Memory B cell (primary cell): ENCODE results near the gene PFKFB2.

ENCODE experiments used
- ATAC-seq: fragments of 150-1000 bp; cut with Tn5 transposase; 2 replicates; pipeline ENCODE4 v1.10.0; 2021; ENCODE audit warnings: low read depth, mild to moderate bottlenecking, moderate library complexity
- DNase-seq, 2 donors: peaks; one replicate each; pipeline ENCODE4 v3.0.0; 2022; ENCODE audit warnings: low spot score in 2 of 2
- H3K27ac Mint-ChIP-seq: one replicate; pipeline ENCODE4 v1.8.0; 2022; ENCODE audit warnings: mild to moderate bottlenecking, moderate library complexity, mixed read lengths
- H3K27me3 Mint-ChIP-seq: one replicate; pipeline ENCODE4 v1.8.0; 2022; ENCODE audit warnings: mixed read lengths
- H3K36me3 Mint-ChIP-seq: one replicate; pipeline ENCODE4 v1.8.0; 2022; ENCODE audit warnings: mild to moderate bottlenecking, mixed read lengths
- H3K4me1 Mint-ChIP-seq: one replicate; pipeline ENCODE4 v1.8.0; 2022; ENCODE audit warnings: mixed read lengths
- H3K4me3 Mint-ChIP-seq: one replicate; pipeline ENCODE4 v1.8.0; 2022; ENCODE audit warnings: mild to moderate bottlenecking, moderate library complexity, mixed read lengths
- H3K9me3 Mint-ChIP-seq: one replicate; pipeline ENCODE4 v1.8.0; 2022; ENCODE audit warnings: mixed read lengths

PFKFB2 gene

DNA sequence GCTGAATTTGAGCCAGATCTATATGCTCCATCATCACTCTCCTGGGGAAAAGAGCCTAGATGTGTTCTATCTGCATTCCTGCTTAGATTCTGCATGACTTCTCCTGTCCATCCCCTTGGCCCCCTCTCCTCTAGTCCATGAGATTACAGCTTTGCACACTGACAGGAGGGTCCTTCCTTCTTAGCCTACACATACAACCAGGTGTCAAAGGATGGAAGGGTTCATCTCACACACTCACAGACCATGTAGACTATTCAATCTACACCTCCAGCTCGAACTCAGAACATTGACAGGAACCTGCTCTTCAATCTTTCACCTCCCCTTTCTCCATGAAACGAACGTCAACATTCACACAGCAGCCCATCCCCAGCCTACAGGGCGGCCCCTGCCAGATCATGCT is 34.4 kb upstream of the PFKFB2 start:
- peaks cover 21% of the 10 kb centered on the region for H3K27me3 Mint-ChIP-seq
- peaks cover 3% of the 10 kb centered on the region for H3K4me1 Mint-ChIP-seq
- ATAC-seq (no peak), DNase-seq (no peak)
- H3K4me3 Mint-ChIP-seq: no peak overlapping the region
- no peaks in the 10 kb centered on the region for H3K9me3 Mint-ChIP-seq
- H3K27ac Mint-ChIP-seq: no peak overlapping the region
- no peaks in the 10 kb centered on the region for H3K36me3 Mint-ChIP-seq

DNA sequence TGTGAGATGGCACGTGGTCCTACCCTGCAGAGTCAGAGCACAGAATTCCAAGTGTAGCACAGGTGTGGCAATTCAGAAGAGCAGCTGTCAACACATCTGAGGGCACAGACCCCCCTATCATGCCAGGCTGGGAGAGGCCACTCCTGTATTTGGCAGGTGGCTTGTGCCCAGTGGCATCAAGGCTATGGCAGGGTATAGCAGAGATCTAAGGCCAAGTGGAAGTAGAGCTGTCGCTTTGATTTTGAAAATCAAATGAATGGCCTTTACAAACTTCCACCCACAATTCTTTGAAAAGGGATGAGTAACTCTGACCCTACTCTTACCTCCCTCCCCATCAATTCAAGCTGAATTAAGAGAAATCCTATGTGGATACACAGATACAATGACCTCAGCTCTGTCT is 33.9 kb upstream of the PFKFB2 start:
- no peak for DNase-seq
- peaks cover 3% of the 10 kb centered on the region for H3K4me1 Mint-ChIP-seq

DNA sequence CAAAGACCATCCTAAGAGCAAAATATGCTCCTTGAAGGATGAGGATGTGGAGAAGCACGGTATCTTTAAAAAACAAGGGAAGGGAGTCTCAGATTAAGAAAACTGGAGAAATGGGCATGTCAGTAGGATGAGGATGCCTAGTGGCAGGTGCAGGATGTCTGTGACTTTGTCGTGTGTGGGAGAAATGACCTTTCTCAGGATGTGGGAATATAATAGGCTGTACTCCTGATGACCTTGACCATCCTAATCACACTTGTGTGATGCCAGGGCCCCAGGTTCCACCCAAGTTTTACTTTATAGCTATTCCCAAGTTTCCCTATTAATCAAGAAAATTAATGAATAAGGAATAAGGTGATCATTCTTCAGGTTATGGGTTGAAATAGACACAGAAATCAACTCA is 33.4 kb upstream of the PFKFB2 start:
- peaks cover 3% of the 10 kb centered on the region for H3K4me1 Mint-ChIP-seq
- DNase-seq (no peak), ATAC-seq (no peak)
- H3K36me3 Mint-ChIP-seq: no peaks in the 10 kb centered on the region
- no peak overlapping the region for H3K4me3 Mint-ChIP-seq
- H3K9me3 Mint-ChIP-seq: no peaks in the 10 kb centered on the region
- peaks cover 20% of the 10 kb centered on the region for H3K27me3 Mint-ChIP-seq
- H3K27ac Mint-ChIP-seq: no peak overlapping the region

More for the DNA sequence above, 33.9 kb upstream of the PFKFB2 start:
- Mint-ChIP-seq H3K9me3 (no peaks in the 10 kb centered on the region), H3K27me3 (peaks cover 21% of the 10 kb centered on the region), H3K36me3 (no peaks in the 10 kb centered on the region), H3K4me3 (no peak overlapping the region), H3K27ac (no peak overlapping the region)
- ATAC-seq: no peak

DNA sequence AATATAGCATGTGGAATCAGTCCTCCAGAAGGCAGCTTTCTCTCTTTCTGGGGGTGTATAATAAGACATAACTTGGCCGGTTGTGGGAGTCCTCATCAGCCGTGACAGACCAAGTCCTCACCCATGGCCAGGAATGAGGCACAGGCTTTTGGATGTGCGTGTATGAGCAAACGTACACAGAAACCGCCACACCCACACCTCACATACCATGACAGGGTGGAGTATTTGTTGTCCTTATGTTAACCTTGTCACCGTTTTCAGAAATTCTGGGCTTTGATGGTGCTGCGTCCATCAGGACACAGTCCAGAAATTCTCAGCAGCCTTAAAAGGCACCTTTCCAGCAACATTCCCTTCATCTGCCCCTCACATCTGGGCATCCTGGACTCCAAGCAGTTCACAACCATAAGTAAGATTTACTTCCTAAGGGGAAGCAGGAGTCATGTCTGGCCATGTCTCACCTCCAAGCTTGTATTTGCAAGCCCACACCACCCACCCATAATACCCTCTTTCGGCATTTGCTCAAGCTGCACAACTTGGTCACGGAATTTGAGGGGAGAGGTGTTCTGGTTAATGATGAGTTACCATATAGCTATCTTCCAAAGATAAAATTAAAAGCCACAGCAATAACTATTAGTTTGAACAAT is 32.9 kb upstream of the PFKFB2 start:
- H3K4me1 Mint-ChIP-seq: peaks cover 3% of the 10 kb centered on the region
- ATAC-seq (no peak), DNase-seq (no peak)
- no peak overlapping the region for H3K4me3 Mint-ChIP-seq
- H3K27ac Mint-ChIP-seq: no peak overlapping the region
- no peaks in the 10 kb centered on the region for H3K9me3 Mint-ChIP-seq
- peaks cover 22% of the 10 kb centered on the region for H3K27me3 Mint-ChIP-seq
- H3K36me3 Mint-ChIP-seq: no peaks in the 10 kb centered on the region

DNA sequence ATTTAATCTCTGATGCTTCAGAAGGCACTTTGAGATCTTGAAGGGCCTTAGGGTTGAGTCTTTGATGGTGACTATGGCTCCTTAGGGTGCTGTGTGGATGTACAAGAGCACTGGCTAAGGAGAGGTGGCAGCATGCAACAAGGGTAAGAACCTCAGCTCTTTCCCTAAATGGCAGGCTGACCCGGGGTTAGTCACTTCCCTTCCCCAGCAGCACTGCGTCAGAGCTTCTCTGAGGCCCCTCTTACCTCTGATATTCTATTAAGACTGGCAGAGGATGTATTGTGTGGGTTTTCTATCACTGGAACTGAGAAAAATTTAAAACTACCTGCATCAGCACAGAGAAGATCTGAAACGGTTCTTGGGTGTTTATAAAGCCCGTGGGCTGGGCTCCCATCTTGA is 32.4 kb upstream of the PFKFB2 start:
- H3K4me1 Mint-ChIP-seq: peaks cover 3% of the 10 kb centered on the region
- H3K9me3 Mint-ChIP-seq: no peaks in the 10 kb centered on the region
- H3K27me3 Mint-ChIP-seq: peaks cover 22% of the 10 kb centered on the region
- ATAC-seq: no peak
- no peak overlapping the region for H3K27ac Mint-ChIP-seq
- H3K36me3 Mint-ChIP-seq: no peaks in the 10 kb centered on the region
- no peak overlapping the region for H3K4me3 Mint-ChIP-seq
- DNase-seq: no peak

DNA sequence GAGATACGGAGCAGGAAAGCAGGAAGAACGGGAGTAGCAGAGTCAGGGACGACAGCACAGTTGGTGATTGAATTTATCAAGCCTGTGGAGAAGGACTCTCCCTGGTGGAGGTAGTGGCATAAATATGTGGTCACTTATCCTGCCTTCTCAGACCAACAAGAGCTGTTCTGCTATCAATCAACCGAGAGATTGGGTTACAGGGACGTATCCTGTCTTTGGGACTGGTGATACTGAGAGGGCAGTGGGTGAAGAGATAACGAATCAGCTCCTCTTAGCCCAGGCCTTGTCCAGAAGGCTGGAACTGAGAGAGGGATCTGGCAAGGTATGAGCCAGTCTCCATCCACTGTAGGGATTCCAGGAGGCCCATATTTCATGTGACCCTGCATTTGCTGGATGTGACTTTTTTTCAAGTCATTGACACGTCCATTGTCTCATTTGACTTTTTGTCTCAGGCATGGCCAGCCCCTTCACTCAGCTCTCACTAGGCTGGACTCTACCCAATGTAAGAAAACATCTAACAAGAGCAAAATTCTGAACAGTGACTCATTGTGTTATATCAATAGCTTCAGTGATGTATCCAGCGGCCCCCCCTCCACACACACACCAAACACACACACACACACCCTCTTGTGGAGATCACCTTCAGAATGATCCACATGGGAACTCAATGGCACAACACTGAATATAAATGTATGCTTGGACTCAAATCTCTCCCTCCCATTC is 31.8 kb upstream of the PFKFB2 start:
- ATAC-seq: no peak
- no peak overlapping the region for H3K27ac Mint-ChIP-seq
- H3K4me1 Mint-ChIP-seq: peaks cover 3% of the 10 kb centered on the region
- DNase-seq: no peak
- no peak overlapping the region for H3K4me3 Mint-ChIP-seq
- peaks cover 18% of the 10 kb centered on the region for H3K27me3 Mint-ChIP-seq
- H3K9me3 Mint-ChIP-seq: no peaks in the 10 kb centered on the region
- H3K36me3 Mint-ChIP-seq: no peaks in the 10 kb centered on the region

DNA sequence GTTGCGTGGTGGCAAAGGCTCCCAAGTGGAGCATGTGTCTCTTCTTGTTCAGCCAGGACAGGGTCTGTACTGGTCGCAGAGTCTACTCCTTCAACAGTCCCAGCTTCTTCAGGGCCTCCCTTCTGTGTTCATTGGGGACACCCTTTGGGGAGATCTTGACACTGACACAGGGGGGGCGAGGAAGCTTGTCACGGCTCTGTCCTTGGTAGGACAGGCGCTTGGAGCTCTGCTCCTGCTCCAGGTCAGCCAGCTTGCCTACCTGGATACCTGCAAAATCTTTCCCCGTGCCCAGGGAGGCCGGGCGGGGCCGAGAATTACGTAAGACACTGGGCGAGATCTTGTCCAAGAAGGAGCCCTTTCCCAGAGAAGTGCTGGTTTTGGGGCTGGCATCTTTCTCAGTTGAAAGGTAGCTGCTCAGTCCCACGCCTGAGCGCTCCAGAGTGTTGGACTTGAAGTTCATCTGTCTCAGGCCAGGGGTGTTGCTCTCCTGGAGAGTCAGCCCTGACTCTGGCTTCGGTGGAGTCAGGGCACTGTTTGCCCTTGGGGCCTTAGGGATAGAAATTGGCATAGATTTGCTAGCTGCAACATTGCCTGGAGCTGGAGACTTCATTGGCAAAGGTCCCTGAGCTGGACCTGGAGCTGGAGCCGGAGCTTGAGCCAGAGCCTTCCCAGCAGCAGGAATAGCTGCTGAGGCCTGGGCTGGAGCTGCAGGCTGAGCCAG is 31.0 kb upstream of the PFKFB2 start:
- DNase-seq (no peak), ATAC-seq (no peak)
- Mint-ChIP-seq H3K4me3 (no peak overlapping the region), H3K27ac (no peak overlapping the region), H3K4me1 (peaks cover 3% of the 10 kb centered on the region), H3K9me3 (no peaks in the 10 kb centered on the region), H3K27me3 (peaks cover 18% of the 10 kb centered on the region), H3K36me3 (no peaks in the 10 kb centered on the region)

DNA sequence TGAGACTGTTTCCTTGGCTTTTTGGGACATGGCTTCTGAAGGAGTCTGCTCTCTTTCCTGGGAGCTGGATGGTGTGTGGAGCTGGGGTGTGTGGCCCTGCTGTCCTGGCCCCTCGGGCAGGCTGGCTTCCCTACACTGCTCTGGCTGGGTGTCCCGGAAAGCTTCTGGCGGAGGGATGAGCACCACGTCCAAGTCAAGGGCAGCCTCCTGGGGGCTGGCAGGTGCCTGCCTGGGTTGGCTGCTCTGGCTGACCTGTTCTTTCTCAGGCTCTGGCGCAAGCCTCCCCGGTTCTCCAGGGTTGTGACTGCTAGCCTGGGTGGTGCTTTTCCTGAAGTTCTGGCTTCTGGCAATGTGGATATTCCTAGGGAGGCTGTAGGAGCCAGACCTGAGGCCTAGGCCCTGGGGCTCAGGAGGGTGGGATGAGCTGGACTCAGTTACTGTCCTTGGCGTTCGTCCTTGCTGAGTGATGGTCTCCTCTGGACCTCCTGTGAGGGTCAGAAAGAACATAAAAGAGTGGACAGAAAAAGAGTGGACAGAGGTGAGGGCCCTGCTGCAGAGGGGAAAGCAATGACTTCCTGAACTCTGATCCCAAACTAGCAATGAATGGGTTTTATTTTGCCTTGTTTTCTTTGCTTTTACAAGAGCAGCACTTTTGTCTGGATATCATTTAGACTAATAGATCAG is 29.9 kb upstream of the PFKFB2 start:
- H3K27ac Mint-ChIP-seq: no peak overlapping the region
- no peak overlapping the region for H3K4me3 Mint-ChIP-seq
- no peaks in the 10 kb centered on the region for H3K9me3 Mint-ChIP-seq
- peaks cover 3% of the 10 kb centered on the region for H3K4me1 Mint-ChIP-seq
- peaks cover 23% of the 10 kb centered on the region for H3K27me3 Mint-ChIP-seq
- DNase-seq (no peak), ATAC-seq (no peak)
- no peaks in the 10 kb centered on the region for H3K36me3 Mint-ChIP-seq

DNA sequence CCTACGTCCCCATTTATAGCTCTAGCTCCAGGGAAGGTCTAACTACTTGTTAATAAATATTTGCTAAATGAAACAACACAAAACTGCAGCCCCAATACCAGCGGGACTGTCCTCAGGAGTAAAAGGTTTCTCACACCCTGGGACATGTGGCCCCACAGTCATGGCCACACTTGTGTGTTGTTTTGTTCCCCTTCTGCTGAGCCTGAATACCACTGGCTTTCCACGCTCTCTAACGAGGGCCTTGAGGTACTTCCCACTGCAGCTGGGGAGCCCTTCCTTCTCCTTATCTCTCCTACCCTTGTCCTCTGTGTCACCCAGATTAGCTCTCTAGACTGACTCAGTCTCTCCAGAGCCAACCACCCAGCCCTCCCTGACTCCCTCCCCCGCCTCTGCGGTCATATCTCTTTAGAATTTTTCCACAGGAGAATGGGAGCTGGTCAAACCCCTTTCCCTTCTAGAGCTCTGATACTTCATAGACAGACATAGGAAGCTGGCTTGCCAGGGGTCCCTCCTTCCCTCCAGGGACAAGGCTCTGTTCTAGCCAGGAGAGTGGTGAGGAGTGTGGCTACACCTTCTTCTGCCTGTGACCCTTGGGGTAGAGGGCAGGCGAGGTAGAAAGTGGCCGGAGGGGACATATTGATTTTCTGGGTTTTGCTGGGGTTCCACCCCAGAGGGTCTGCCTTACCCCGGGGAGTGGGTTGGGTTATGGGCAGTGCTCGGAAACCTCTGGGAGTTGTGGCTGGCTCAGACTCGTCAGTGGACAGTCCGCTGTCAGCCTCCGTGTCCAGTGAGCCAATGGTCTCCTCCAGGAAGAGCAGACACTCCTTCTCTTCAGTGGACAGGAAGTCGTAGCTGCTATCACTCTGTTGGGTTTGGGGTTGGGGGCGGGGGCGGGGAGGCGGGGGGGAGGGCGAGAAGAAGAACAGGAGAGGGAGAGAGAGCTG is 28.6 kb upstream of the PFKFB2 start:
- DNase-seq: no peak
- Mint-ChIP-seq H3K27ac (no peak overlapping the region), H3K36me3 (no peaks in the 10 kb centered on the region), H3K4me3 (no peak overlapping the region), H3K4me1 (peaks cover 3% of the 10 kb centered on the region), H3K27me3 (peaks cover 18% of the 10 kb centered on the region), H3K9me3 (no peaks in the 10 kb centered on the region)
- no peak for ATAC-seq

DNA sequence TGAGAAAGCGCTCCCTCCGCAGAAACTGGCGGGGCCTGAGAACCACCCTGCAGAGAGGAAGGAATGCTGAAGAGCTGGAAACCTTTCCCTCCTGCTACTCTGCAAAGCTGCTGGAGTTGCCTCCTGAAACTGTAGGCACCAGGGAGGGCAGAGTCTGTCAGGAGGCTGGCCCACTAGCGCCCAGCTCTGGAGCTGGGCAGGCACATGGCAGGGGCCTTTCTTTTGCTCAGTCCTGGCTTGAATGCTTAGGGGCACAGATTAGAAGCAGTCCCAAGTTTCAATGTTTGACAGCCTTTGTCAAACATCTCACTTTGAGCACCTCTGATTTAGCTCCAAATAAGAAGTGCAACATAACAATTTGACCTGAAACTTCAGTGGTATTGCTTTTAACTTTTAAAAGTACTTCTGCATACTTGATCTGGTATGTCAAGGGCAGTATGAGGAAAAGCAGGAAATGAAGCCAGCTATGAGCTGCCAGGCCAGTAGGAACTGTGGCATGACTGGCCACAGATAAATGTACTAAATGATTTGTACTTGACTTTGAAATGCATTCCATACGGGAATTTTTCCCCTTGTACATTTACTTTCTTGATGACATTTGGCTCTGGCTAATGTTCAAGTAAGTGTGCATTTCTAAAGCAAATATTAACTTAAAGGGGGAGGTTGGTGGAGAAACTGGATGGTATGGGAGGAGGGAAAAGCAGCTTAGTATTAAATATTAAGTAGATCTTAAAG is 27.8 kb upstream of the PFKFB2 start:
- Mint-ChIP-seq H3K9me3 (no peaks in the 10 kb centered on the region), H3K36me3 (no peaks in the 10 kb centered on the region), H3K27ac (no peak overlapping the region), H3K27me3 (peaks cover 21% of the 10 kb centered on the region), H3K4me1 (peaks cover 3% of the 10 kb centered on the region), H3K4me3 (no peak overlapping the region)
- no peak for DNase-seq
- ATAC-seq: no peak

DNA sequence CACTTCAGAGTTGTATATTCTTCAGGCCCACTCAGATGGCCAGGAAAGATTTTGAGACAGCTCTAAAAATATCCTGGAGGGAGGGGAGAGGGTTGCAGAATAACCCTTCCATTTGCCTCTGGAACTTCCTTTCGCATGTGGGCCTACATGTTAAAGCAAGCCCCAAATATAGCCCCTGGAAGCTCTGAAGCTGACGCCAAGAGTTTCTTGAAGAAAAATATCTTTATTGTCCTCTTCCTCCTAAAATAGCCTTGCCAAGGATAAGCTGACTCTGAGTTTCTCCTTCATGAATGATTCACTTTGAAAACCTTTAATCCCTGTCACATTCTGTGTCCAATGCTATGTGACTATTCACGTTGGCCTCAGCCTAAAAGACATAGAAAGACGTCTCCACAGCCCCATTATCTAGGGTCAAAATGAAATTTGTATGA is 27.0 kb upstream of the PFKFB2 start:
- DNase-seq (no peak), ATAC-seq (no peak)
- Mint-ChIP-seq H3K4me3 (no peak overlapping the region), H3K27ac (no peak overlapping the region), H3K9me3 (no peaks in the 10 kb centered on the region), H3K4me1 (peaks cover 3% of the 10 kb centered on the region), H3K36me3 (no peaks in the 10 kb centered on the region), H3K27me3 (peaks cover 19% of the 10 kb centered on the region)

DNA sequence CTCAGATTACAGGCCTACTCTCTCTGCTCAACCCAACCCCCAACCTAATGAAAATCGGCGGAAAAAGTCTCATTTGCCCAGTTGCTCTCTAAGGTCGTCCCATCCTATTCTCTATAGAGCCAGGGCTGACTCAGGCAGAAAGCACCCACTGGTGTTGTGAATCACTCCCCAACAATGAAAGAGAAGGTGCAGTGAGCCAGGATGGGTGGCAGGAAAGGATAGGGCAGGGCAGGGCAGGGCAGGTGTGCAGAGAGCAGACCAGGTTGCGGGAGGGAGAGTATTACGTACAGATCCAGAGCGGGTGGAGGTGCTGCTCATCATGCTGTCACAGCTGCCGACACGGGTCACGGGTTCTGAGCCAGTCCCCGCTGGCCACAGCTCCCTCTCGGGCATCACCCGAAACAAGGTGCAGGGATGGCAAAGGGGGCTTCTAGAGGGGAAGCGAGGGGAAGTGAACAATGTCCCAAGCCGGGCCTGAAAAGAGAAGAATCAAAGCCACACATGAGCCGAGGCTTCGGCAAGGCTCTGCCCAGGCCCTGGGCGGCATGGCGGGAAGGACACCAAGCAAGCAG is 25.8 kb upstream of the PFKFB2 start:
- Mint-ChIP-seq H3K27ac (no peak overlapping the region), H3K27me3 (peaks cover 22% of the 10 kb centered on the region), H3K4me1 (no peaks in the 10 kb centered on the region), H3K36me3 (no peaks in the 10 kb centered on the region), H3K9me3 (no peaks in the 10 kb centered on the region), H3K4me3 (no peak overlapping the region)
- ATAC-seq (no peak), DNase-seq (no peak)
